ENCODE measurements around the gene RFTN1. TPM values are rescaled to one million over a fixed set of nuclear protein-coding genes. Genes with fewer than 3 reads are reported as not detected.

The RFTN1 gene
- polyA plus RNA-seq, 2 of the 4 experiments (the other 2 are of a cell fraction), result 1.8 to 3.7 TPM

GRCh38 chr3:16305111-16305541 is 208.4 kb downstream of the RFTN1 start:
- no peak overlapping the region for H3K27ac ChIP-seq
- H3K4me3 ChIP-seq, result no peak overlapping the region
- ChIA-PET CTCF (interaction anchor here (2.4 kb wide), 1 partner anchor 15 kb away, joined by 8 read pairs; no protein-coding TSS in a partner anchor), POLR2A (interaction anchor here (0.6 kb wide), 1 partner anchor 11 kb away, joined by 3 read pairs; no protein-coding TSS in a partner anchor)
- H3K4me1 ChIP-seq, result no peaks in the 10 kb centered on the region
- TF ChIP-seq MAZ (IDR thresholded peaks at IDR 0.05; ENCODE audit: borderline replicate concordance, low read depth, low read length) (no peak), FOSB (CRISPR knock-in tag; IDR thresholded peaks at IDR 0.05) (no peak), ESRRA (IDR thresholded peaks at IDR 0.05; ENCODE audit: borderline replicate concordance, low read length) (no peak), TP53 (CRISPR knock-in tag; IDR thresholded peaks at IDR 0.05) (no peak), MYC (IDR thresholded peaks at IDR 0.05; ENCODE audit: borderline replicate concordance, low read length) (no peak), FOXS1 (CRISPR knock-in tag; IDR thresholded peaks at IDR 0.05) (no peak), HEYL (CRISPR knock-in tag; IDR thresholded peaks at IDR 0.05) (no peak), JUNB (IDR thresholded peaks at IDR 0.05) (no peak), ZNF302 (CRISPR knock-in tag; IDR thresholded peaks at IDR 0.05) (no peak), BHLHE40 (IDR thresholded peaks at IDR 0.05; ENCODE audit: low read depth, low read length) (no peak)
- DNase-seq (ENCODE audit: low read depth in 1 of 2, low spot score in 1 of 2) (no peak), ATAC-seq (no peak), FAIRE-seq (no peak)
- 85% methylated on average over 7 of the region's 7 CpGs for WGBS (ENCODE audit: missing lambda C conversion rate)
- no peak overlapping the region for H3K4me2 ChIP-seq
- no peaks in the 10 kb centered on the region for H3K9me3 ChIP-seq

GRCh38 chr3:16304061-16305010 is 209.2 kb downstream of the RFTN1 start:
- no peak overlapping the region for H3K4me3 ChIP-seq
- no peaks in the 10 kb centered on the region for H3K9me3 ChIP-seq
- ATAC-seq, result no peak
- no peaks in the 10 kb centered on the region for H3K4me1 ChIP-seq
- POLR2A ChIA-PET, result interaction anchor here (0.6 kb wide), 1 partner anchor 11 kb away, joined by 3 read pairs; no protein-coding TSS in a partner anchor
- FAIRE-seq, result no peak
- WGBS (ENCODE audit: missing lambda C conversion rate), result 94% methylated on average over 2 of the region's 2 CpGs
- no peak for DNase-seq (ENCODE audit: low read depth in 1 of 2, low spot score in 1 of 2)
- H3K4me2 ChIP-seq, result no peak overlapping the region
- TF ChIP-seq RARB (CRISPR knock-in tag; IDR thresholded peaks at IDR 0.05) (no peak), EHF (CRISPR knock-in tag; IDR thresholded peaks at IDR 0.05) (no peak), ZSCAN20 (CRISPR knock-in tag; IDR thresholded peaks at IDR 0.05) (no peak), ZFP36 (IDR thresholded peaks at IDR 0.05; ENCODE audit: borderline replicate concordance, partially characterized antibody) (no peak), FOXS1 (CRISPR knock-in tag; IDR thresholded peaks at IDR 0.05) (no peak), RAD21 (conservative IDR thresholded peaks at IDR 0.05 in 1 of 2, IDR thresholded peaks at IDR 0.05 in 1 of 2) (no peak), CBX2 (IDR thresholded peaks at IDR 0.05; ENCODE audit: borderline replicate concordance, low read depth) (no peak), KDM1A (IDR thresholded peaks at IDR 0.05; ENCODE audit: low read depth) (no peak), CBX8 (IDR thresholded peaks at IDR 0.05) (no peak), CTCF (IDR thresholded peaks at IDR 0.05) (no peak), HOXB5 (CRISPR knock-in tag; IDR thresholded peaks at IDR 0.05) (no peak), HDAC2 (IDR thresholded peaks at IDR 0.05) (no peak)
- TF ChIP-seq, protein P1, sequence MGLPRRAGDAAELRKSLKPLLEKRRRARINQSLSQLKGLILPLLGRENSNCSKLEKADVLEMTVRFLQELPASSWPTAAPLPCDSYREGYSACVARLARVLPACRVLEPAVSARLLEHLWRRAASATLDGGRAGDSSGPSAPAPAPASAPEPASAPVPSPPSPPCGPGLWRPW (IDR thresholded peaks at IDR 0.05), result no peak
- H3K27ac ChIP-seq, result no peak overlapping the region
- CTCF ChIA-PET, result interaction anchor here (0.9 to 2.4 kb wide), 2 partner anchors 14 kb away, joined by 5 to 8 read pairs; no protein-coding TSS in a partner anchor
